HG03159 (cell line): ENCODE measurements around the gene TEAD1.

ENCODE experiments used
- ATAC-seq: cut with Tn5 transposase; IDR thresholded peaks from one replicate; pipeline ENCODE4 v1.9.1; 2021; ENCODE audit warnings: mild to moderate bottlenecking, moderate library complexity; ENCODE audit not compliant: unreplicated experiment

TEAD1 gene

DNA sequence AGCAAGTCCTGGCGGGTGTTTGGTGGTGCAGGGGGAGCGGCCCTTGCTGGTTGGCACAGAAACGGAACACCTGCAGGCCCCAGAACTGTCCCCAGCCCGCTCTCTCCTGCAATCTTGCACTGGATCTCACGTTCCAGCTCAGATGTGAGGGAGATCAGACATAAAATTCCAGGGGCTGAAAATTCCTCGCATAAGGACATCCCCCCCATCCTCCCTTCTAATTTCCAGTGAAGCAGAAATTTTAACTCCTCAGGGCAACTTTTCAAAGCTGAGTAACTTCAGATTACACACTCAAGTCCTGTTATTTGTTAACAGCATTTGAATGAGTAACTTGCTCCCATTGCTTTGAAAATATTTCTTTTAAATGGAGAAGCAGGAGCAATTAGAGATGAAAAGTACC lies 294.6 kb downstream of the TEAD1 start:
- no peak for ATAC-seq

GRCh38 chr11:12971955-12972354 lies 297.7 kb downstream of the TEAD1 start:
- no peak for ATAC-seq

- ATAC-seq = no peak
These were observed 299.4 kb downstream of the TEAD1 start for GRCh38 chr11:12973528-12974181.

- ATAC-seq = no peak
These were observed 301.0 kb downstream of the TEAD1 start for GRCh38 chr11:12975195-12975594.

DNA sequence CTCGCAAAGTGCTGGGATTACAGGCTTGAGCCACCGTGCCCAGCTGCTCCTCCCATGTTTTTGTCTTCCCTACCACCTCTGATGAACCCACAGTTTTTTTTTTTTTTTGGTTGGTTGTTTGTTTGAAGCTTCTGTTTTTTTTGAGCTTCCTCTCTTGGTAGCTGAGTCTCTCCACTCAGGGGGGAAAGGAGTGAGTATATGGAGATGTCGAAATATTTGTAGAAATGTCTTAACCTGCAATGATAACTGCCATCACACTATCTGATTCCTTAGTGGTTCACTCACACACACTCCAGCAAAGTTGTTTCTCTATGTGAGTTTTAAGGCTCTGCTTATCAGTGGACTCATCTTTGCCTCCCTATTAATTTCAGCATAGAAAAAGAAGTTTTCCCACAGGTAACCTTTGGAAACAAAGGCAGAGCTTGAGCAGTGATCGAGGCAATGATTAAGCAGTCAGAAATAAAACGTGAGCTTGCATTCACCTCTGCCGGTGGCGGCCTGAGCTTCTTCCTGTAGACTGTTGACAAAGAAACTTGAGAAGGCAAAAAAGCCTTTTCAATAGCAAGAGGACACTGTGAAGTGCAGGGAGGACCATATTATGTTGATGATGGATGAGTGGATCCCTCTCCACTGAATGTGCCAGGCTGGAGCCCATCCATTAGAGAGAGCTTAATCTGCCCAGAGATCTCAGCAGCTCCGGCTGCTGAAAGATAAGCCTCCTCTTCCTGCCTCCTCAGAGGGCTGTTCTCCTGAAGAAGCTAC lies 305.9 kb downstream of the TEAD1 start:
- ATAC-seq = no peak

- no peak for ATAC-seq
These were observed 307.7 kb downstream of the TEAD1 start for GRCh38 chr11:12981676-12982522.

DNA sequence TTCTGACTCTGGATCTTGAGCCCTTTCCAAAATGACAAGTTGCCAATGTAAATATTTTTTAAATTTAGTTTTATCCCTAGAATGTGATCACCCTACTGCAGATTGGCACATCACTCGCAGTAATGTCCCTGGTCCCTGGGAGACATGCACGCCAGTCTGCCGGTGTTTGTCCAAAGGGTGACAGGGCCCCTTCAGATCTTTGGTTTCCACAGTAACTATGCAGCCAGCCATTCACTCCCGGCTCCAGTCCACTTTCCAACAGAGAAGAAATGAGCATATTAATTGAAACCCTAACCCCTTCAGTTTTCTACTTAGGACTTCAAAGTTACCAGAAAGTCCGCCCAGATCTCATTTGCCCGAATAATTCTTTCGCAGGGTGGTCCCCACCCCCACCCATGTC lies 309.1 kb downstream of the TEAD1 start:
- ATAC-seq = no peak

GRCh38 chr11:12986194-12986898 lies 312.1 kb downstream of the TEAD1 start:
- ATAC-seq = no peak

GRCh38 chr11:12989428-12990161 lies 315.4 kb downstream of the TEAD1 start:
- ATAC-seq = no peak

- no peak for ATAC-seq
These were observed 315.9 kb downstream of the TEAD1 start for GRCh38 chr11:12990162-12990480.

DNA sequence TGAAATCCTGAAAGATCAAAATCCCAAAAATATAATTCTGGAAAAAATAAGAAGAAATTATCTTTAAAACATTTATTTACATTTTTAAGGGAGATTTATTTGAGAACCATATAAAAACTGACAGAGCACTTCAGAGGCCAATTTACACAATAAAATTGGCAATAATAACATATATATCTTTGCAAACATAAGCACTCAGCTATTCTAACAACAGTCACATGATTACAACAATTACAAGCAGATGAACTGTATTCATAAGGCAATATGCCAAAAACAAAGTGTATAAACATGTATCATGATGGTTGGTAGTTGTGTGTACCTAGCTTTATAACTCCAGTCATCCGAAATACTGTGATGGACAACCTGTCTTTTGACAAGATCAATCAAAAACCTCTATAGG lies 317.2 kb downstream of the TEAD1 start:
- no peak for ATAC-seq

GRCh38 chr11:12993626-12994025 lies 319.4 kb downstream of the TEAD1 start:
- no peak for ATAC-seq
